ENCODE data around the gene TSSK6.

DNA sequence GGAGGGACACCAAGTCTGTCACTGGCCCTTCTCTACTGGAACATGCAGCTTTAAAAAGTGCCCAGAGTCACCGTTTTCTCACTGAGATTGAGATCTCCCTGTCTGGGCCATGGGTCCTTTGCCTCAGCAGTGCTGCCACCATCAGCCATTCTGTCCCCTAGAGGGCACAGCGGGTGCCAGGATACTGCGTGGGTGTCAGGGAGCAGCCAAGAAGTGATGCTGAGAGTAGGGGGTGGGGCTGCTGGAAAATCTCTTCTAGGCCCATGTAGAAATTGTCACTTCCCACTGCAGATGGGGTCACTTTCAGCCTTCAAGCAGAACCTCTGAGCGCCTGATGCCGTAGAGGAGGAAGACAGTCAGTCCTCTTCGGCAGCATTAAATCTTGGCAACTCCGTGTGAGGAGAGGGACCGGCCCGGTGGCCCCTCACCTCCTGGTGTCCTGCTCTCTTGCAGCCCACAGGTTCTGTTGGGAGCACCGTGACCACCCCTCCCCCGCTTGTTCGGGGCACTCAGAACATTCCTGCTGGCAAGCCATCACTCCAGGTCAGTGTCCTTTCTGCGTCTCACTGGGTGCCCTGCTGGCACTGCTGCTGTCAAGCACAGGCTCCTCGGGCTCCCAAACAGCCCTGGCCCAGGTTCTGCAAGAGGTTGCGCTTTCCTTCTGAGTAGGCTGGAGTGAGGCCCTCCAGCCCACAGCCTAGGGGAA is 21.4 kb downstream of the TSSK6 start:
- TF ChIP-seq, protein P1, sequence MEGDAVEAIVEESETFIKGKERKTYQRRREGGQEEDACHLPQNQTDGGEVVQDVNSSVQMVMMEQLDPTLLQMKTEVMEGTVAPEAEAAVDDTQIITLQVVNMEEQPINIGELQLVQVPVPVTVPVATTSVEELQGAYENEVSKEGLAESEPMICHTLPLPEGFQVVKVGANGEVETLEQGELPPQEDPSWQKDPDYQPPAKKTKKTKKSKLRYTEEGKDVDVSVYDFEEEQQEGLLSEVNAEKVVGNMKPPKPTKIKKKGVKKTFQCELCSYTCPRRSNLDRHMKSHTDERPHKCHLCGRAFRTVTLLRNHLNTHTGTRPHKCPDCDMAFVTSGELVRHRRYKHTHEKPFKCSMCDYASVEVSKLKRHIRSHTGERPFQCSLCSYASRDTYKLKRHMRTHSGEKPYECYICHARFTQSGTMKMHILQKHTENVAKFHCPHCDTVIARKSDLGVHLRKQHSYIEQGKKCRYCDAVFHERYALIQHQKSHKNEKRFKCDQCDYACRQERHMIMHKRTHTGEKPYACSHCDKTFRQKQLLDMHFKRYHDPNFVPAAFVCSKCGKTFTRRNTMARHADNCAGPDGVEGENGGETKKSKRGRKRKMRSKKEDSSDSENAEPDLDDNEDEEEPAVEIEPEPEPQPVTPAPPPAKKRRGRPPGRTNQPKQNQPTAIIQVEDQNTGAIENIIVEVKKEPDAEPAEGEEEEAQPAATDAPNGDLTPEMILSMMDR (IDR thresholded peaks at IDR 0.05) = no peak
- TF ChIP-seq EZH2 (IDR thresholded peaks at IDR 0.05) = no peak
